Raji (cell line): ENCODE results near the gene CLEC16A.

ENCODE experiments used
- POLR2A ChIP-seq: IDR thresholded peaks from 2 replicates; pipeline ENCODE4 v1.6.1; 2011; ENCODE audit warnings: low read depth, low read length, control low read depth; ENCODE audit not compliant: insufficient read depth

CLEC16A gene

GRCh38 chr16:11088074-11088730 is 143.8 kb downstream of the CLEC16A start:
- no peak for TF ChIP-seq POLR2A

GRCh38 chr16:11088831-11089230 is 144.5 kb downstream of the CLEC16A start:
- no peak for TF ChIP-seq POLR2A

GRCh38 chr16:11089504-11090124 is 145.2 kb downstream of the CLEC16A start:
- TF ChIP-seq POLR2A: no peak

GRCh38 chr16:11090232-11090631 is 145.9 kb downstream of the CLEC16A start:
- TF ChIP-seq POLR2A: no peak

GRCh38 chr16:11091021-11091785 is 146.8 kb downstream of the CLEC16A start:
- no peak for TF ChIP-seq POLR2A

- TF ChIP-seq POLR2A: no peak
Observed at GRCh38 chr16:11092788-11093571, 148.6 kb downstream of the CLEC16A start.

- TF ChIP-seq POLR2A: no peak
Observed at GRCh38 chr16:11093572-11094074, 149.3 kb downstream of the CLEC16A start.

- no peak for TF ChIP-seq POLR2A
Observed at GRCh38 chr16:11094075-11094856, 149.9 kb downstream of the CLEC16A start.

GRCh38 chr16:11094857-11095565 is 150.6 kb downstream of the CLEC16A start:
- no peak for TF ChIP-seq POLR2A

- no peak for TF ChIP-seq POLR2A
Observed at GRCh38 chr16:11095935-11096334, 151.6 kb downstream of the CLEC16A start.

GRCh38 chr16:11097094-11097786 is 152.9 kb downstream of the CLEC16A start:
- no peak for TF ChIP-seq POLR2A

- TF ChIP-seq POLR2A: no peak
Observed at GRCh38 chr16:11097787-11098167, 153.4 kb downstream of the CLEC16A start.
